WTC11 (cell line): ENCODE measurements around the gene SEMA7A. TPM values are rescaled to one million over a fixed set of nuclear protein-coding genes. Genes with fewer than 3 reads are reported as not detected.

Experiments used
- ATAC-seq: fragments of 200-7000 bp; cut with Tn5 transposase; 2 replicates; pipeline ENCODE4 v1.10.0; 2021; ENCODE audit warnings: mild to moderate bottlenecking, moderate library complexity
- CTCF ChIA-PET: fragments of 300-600 bp; sonication (Branson Sonifier 250); formaldehyde crosslinking; loops from one replicate; lab custom pipeline; 2021; ENCODE audit warnings: antibody characterized with exemption; lab: Charles Lee
- POLR2A ChIA-PET: fragments of 350-600 bp; sonication (Branson Sonifier 250); formaldehyde crosslinking; loops from one replicate; lab custom pipeline; 2021; ENCODE audit warnings: antibody characterized with exemption; lab: Charles Lee
- DNase-seq: peaks from one replicate; pipeline ENCODE4 v3.0.0; 2021; ENCODE audit warnings: low spot score
- H3K27ac Mint-ChIP-seq: 2 replicates; pipeline ENCODE4 v1.8.0; 2021; ENCODE audit warnings: mixed read lengths
- H3K27me3 Mint-ChIP-seq: 2 replicates; pipeline ENCODE4 v1.8.0; 2021; ENCODE audit warnings: low read depth, mild to moderate bottlenecking, moderate library complexity, mixed read lengths
- H3K36me3 Mint-ChIP-seq: 2 replicates; pipeline ENCODE4 v1.8.0; 2021; ENCODE audit warnings: mixed read lengths
- H3K4me1 Mint-ChIP-seq: 2 replicates; pipeline ENCODE4 v1.8.0; 2022; ENCODE audit warnings: mixed read lengths
- H3K4me3 Mint-ChIP-seq: 2 replicates; pipeline ENCODE4 v1.8.0; 2021; ENCODE audit warnings: mild to moderate bottlenecking, moderate library complexity, mixed read lengths
- H3K9me3 Mint-ChIP-seq: 2 replicates; pipeline ENCODE4 v1.8.0; 2021; ENCODE audit warnings: mixed read lengths
- AR ChIP-seq: fragments of 250-450 bp; sonication (Bioruptor Pico); IDR thresholded peaks from 2 replicates; pipeline ENCODE4 v1.9.0; 2021; ENCODE audit warnings: mild to moderate bottlenecking
- ATF1 ChIP-seq: sonication (generic); formaldehyde crosslinking; IDR thresholded peaks from 2 replicates; pipeline ENCODE4 v1.8.1; 2023; ENCODE audit warnings: mild to moderate bottlenecking, moderate library complexity, missing genetic modification reagents
- CBFB ChIP-seq: sonication (generic); formaldehyde crosslinking; IDR thresholded peaks from 2 replicates; pipeline ENCODE4 v1.8.1; 2022; ENCODE audit warnings: mild to moderate bottlenecking, low read depth, missing genetic modification reagents
- E2F4 ChIP-seq: sonication (generic); formaldehyde crosslinking; IDR thresholded peaks from 2 replicates; pipeline ENCODE4 v1.8.1; 2022; ENCODE audit warnings: low read depth, mild to moderate bottlenecking, moderate library complexity, missing genetic modification reagents, borderline replicate concordance
- FOXJ3 ChIP-seq: sonication (generic); formaldehyde crosslinking; IDR thresholded peaks from 2 replicates; pipeline ENCODE4 v1.9.0; 2021; ENCODE audit warnings: missing genetic modification reagents, mild to moderate bottlenecking, borderline replicate concordance
- FOXP1 ChIP-seq: sonication (generic); formaldehyde crosslinking; IDR thresholded peaks from 2 replicates; pipeline ENCODE4 v1.8.0; 2022; ENCODE audit warnings: missing genetic modification reagents, mild to moderate bottlenecking, moderate library complexity, borderline replicate concordance
- GTF2I ChIP-seq: fragments of 250-450 bp; sonication (Bioruptor Pico); conservative IDR thresholded peaks from 2 replicates; pipeline ENCODE4 v1.4.0; 2021; ENCODE audit warnings: mild to moderate bottlenecking
- HMGA2 ChIP-seq: fragments of 250-450 bp; sonication (Bioruptor Pico); IDR thresholded peaks from 2 replicates; pipeline ENCODE4 v1.4.0; 2021; ENCODE audit warnings: mild to moderate bottlenecking, moderate library complexity
- NFE2L1 ChIP-seq: sonication (generic); formaldehyde crosslinking; IDR thresholded peaks from 2 replicates; pipeline ENCODE4 v1.8.1; 2023; ENCODE audit warnings: missing genetic modification reagents
- NR1H2 ChIP-seq: sonication (generic); formaldehyde crosslinking; IDR thresholded peaks from 2 replicates; pipeline ENCODE4 v1.9.0; 2021; ENCODE audit warnings: mild to moderate bottlenecking, moderate library complexity, missing genetic modification reagents
- NR2C2 ChIP-seq: sonication (generic); formaldehyde crosslinking; IDR thresholded peaks from 2 replicates; pipeline ENCODE4 v1.8.0; 2022; ENCODE audit warnings: mild to moderate bottlenecking, missing genetic modification reagents
- PRDM15 ChIP-seq: sonication (generic); formaldehyde crosslinking; IDR thresholded peaks from 2 replicates; pipeline ENCODE4 v1.8.0; 2022; ENCODE audit warnings: missing genetic modification reagents
- total RNA-seq: library from RNA; stranded (reverse); gene quantifications from 3 replicates; pipeline ENCODE4 v1.2.3, GENCODE V29; 2021
- TF ChIP-seq, protein P1 (sequence below): sonication (generic); formaldehyde crosslinking; IDR thresholded peaks from 2 replicates; pipeline ENCODE4 v1.8.0; 2023; ENCODE audit warnings: missing genetic modification reagents, mild to moderate bottlenecking, borderline replicate concordance
- TF ChIP-seq, protein P2 (sequence below): fragments of 250-450 bp; sonication (Bioruptor Pico); IDR thresholded peaks from 2 replicates; pipeline ENCODE4 v2.1.2; 2022; ENCODE audit warnings: mild to moderate bottlenecking, moderate library complexity
- TF ChIP-seq, protein P3 (sequence below): sonication (generic); formaldehyde crosslinking; IDR thresholded peaks from 2 replicates; pipeline ENCODE4 v1.8.0; 2022; ENCODE audit warnings: mild to moderate bottlenecking, missing genetic modification reagents

SEMA7A gene
- total RNA-seq, 1 experiment from 2014 or later, result 17.9 TPM

- Mint-ChIP-seq H3K9me3 (no peaks in the 10 kb centered on the region), H3K27ac (no peak overlapping the region), H3K36me3 (peaks cover 3% of the 10 kb centered on the region; the same call in 1 of the 2 replicates), H3K4me3 (no peak overlapping the region), H3K4me1 (peaks cover 19% of the 10 kb centered on the region), H3K27me3 (no peaks in the 10 kb centered on the region)
- ATAC-seq (no peak), DNase-seq (no peak)
- POLR2A ChIA-PET, result interaction anchor here (0.7 to 1.1 kb wide), 2 partner anchors 18 to 60 kb away, joined by 3 to 4 read pairs; partner anchors contain the start of gene UBL7
- TF ChIP-seq NR2C2, result no peak
- no peak for TF ChIP-seq GTF2I
- no peak for TF ChIP-seq AR (CRISPR knock-in tag)
- TF ChIP-seq FOXP1 (CRISPR knock-in tag), result no peak
- no peak for TF ChIP-seq CBFB
- TF ChIP-seq, protein P1, sequence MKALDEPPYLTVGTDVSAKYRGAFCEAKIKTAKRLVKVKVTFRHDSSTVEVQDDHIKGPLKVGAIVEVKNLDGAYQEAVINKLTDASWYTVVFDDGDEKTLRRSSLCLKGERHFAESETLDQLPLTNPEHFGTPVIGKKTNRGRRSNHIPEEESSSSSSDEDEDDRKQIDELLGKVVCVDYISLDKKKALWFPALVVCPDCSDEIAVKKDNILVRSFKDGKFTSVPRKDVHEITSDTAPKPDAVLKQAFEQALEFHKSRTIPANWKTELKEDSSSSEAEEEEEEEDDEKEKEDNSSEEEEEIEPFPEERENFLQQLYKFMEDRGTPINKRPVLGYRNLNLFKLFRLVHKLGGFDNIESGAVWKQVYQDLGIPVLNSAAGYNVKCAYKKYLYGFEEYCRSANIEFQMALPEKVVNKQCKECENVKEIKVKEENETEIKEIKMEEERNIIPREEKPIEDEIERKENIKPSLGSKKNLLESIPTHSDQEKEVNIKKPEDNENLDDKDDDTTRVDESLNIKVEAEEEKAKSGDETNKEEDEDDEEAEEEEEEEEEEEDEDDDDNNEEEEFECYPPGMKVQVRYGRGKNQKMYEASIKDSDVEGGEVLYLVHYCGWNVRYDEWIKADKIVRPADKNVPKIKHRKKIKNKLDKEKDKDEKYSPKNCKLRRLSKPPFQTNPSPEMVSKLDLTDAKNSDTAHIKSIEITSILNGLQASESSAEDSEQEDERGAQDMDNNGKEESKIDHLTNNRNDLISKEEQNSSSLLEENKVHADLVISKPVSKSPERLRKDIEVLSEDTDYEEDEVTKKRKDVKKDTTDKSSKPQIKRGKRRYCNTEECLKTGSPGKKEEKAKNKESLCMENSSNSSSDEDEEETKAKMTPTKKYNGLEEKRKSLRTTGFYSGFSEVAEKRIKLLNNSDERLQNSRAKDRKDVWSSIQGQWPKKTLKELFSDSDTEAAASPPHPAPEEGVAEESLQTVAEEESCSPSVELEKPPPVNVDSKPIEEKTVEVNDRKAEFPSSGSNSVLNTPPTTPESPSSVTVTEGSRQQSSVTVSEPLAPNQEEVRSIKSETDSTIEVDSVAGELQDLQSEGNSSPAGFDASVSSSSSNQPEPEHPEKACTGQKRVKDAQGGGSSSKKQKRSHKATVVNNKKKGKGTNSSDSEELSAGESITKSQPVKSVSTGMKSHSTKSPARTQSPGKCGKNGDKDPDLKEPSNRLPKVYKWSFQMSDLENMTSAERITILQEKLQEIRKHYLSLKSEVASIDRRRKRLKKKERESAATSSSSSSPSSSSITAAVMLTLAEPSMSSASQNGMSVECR, result no peak
- TF ChIP-seq PRDM15, result no peak
- TF ChIP-seq, protein P2, sequence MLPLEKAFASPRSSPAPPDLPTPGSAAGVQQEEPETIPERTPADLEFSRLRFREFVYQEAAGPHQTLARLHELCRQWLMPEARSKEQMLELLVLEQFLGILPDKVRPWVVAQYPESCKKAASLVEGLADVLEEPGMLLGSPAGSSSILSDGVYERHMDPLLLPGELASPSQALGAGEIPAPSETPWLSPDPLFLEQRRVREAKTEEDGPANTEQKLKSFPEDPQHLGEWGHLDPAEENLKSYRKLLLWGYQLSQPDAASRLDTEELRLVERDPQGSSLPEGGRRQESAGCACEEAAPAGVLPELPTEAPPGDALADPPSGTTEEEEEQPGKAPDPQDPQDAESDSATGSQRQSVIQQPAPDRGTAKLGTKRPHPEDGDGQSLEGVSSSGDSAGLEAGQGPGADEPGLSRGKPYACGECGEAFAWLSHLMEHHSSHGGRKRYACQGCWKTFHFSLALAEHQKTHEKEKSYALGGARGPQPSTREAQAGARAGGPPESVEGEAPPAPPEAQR (CRISPR knock-in tag), result no peak
- TF ChIP-seq, protein P3, sequence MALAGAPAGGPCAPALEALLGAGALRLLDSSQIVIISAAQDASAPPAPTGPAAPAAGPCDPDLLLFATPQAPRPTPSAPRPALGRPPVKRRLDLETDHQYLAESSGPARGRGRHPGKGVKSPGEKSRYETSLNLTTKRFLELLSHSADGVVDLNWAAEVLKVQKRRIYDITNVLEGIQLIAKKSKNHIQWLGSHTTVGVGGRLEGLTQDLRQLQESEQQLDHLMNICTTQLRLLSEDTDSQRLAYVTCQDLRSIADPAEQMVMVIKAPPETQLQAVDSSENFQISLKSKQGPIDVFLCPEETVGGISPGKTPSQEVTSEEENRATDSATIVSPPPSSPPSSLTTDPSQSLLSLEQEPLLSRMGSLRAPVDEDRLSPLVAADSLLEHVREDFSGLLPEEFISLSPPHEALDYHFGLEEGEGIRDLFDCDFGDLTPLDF, result no peak
- no peak for TF ChIP-seq ATF1 (CRISPR knock-in tag)
- TF ChIP-seq NFE2L1 (CRISPR knock-in tag), result no peak
- no peak for TF ChIP-seq FOXJ3 (CRISPR knock-in tag)
- TF ChIP-seq NR1H2 (CRISPR knock-in tag), result no peak
- TF ChIP-seq HMGA2, result no peak
- no peak for TF ChIP-seq E2F4
- CTCF ChIA-PET, result interaction anchor here (0.6 to 11.8 kb wide), 10 partner anchors 18 to 470 kb away, joined by 3 to 136 read pairs (median 6); partner anchors contain the start of gene UBL7
Measured at GRCh38 chr15:74442604-74443003, 8.8 kb upstream of the SEMA7A start.
